GM18502 (cell line): ENCODE measurements around the gene F10.

ENCODE experiments used
- ATAC-seq: cut with Tn5 transposase; IDR thresholded peaks from one replicate; pipeline ENCODE4 v1.9.1; 2021; ENCODE audit warnings: mild to moderate bottlenecking; ENCODE audit not compliant: unreplicated experiment, poor library complexity

Gene F10

DNA sequence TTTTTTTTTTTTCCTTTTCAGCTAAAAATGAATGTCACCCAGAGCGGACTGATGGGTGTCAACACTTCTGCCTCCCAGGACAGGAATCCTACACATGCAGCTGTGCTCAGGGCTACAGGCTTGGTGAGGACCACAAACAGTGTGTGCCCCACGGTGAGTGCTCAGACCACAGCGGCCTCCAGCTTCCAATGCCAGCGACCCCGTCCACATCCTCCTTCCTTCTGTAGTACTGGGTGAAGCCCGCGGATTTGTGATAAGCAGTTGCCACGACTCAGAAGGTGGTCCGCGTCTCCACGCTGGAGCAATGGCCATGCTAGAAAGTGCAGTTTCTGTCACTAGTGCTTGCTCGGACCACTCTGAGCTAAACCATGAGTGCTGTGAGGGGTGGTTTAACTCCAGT is 41.9 kb downstream of the F10 start:
- no peak for ATAC-seq

DNA sequence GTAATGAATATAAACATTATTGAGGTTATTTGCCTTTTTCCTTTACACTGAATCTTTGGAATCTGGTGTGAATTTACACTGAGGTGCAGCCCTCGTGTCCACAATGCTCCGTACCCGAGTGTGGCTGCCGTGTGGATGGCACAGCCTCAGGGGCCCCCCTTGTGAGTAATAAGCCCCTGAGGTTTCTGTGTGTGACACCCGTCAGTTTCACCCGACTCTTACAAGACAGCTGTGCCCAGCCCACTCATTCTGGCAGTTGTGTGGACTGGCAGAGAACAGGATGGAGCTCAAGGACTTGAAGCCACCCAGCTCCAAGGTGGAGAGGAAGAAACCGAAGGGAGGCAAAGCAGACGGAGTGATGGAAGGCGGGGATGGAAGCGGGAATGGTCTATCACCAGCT is 43.7 kb downstream of the F10 start:
- no peak for ATAC-seq

DNA sequence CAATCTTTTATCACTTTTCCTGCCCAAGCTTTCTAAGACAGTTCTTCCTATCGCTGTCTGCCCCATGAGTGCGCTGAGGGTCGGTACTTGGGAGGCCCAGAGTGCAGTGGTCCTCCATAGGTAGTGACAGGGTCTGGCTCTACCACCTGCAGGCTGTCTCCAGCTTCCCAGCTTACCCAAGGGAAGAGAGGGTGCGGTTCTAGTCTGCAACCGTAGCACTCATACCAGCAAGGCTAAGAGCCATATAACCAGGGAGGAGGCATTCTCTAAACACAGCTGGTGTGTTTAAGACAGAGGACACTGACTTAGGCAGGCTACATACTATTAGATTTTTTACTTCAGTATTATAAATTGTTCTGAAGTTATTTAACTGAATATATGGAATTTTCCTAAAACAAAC is 44.1 kb downstream of the F10 start:
- no peak for ATAC-seq

DNA sequence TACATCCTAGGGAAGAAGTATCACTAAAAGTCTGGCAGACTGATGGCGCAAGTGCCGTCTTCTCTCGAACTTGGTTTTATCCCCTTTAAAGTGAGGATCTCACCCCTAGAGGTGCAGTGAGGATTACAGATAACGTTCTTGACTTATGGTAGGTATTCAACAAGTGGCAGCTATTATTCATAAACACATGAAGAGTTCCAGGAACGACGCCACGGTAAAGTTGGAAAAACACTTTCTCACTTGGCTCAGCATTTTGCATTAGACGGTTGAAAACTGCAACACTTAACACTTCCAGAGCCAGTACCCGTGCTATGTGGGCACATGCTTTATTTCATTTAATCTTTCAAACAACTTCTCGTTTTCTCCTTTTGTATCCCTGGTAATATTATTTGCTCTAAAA is 44.6 kb downstream of the F10 start:
- no peak for ATAC-seq

DNA sequence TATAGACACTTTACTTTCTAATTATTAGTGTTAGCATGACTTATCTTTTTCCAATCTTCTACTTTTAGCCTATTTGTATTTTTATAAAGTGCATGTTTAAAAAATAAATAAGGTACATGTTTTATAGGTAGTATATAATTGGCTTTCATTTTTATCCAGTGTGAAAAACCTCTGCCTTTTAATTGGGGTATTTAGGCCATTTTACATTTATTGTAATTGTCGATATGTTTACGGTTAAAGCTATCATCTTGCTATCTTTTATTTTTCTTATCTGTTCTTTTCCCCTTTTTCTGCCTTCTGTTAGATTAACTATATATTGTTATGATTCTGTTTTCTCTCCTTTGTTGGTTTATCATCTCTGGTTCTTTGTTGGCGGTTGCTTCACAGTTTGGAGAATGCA is 45.0 kb downstream of the F10 start:
- no peak for ATAC-seq

DNA sequence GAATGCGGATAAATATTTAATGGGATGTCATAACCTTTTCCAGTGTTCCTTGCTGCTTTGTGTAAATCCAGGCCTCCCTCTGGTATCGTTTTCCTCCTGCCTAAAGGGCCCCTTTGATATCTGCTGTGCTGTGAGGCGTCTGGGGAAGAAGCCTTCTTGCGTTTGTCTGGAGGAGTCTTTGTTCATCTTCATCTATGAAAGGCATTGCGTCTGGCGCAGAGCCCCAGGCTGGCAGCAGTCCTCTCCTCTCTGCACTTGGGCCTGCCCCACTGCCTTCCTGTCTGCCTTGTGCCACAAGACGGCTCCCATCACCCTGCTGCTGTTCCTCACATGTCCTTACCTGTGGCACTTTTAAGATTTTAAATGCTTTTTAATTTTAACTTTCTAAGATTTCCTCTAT is 45.6 kb downstream of the F10 start:
- no peak for ATAC-seq

DNA sequence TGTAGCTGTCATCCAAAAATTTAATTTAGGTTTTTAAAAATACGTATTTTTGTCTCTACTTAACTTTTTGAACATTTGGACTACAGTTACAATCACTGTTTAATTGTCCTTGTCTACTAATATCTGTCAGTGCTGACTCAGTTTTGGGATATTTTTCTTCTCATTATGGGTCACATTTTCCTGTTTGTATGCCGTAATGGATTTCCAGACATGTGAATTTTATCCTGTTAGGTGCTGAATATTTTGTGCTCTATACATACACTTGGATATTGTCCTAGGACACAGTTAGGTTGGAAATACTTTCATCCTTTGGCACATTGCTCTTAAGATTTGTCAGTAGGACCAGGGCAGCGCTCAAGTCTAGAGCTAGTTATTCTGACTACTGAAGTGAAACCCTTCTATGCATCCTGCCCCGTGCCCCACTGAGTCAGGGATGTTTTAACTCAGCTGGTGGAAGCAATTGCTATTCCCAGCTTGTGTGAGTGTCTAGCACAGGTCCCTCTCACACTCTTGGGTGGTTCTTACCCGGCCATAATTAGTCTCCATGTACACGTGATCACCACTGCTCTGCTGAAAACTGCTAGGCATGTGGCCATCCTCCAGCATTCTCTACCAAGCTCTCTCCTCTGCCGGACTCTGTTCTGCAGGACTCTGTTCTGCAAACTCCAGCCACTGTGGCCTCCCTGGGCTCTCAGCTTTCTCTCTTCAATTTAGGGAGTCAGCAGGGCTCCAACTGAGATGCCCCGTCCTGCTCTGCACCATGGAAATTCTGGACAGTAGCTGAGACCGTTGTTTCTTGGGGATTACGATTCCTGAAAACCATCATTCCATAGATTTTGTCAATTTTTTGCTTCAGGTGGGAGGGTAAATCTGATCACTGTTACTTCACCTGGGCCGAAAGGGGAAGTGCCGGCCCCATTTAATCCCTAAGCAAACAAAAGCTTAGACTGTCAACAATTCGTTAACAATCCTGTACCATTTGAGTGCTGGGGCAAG is 47.0 kb downstream of the F10 start:
- no peak for ATAC-seq

DNA sequence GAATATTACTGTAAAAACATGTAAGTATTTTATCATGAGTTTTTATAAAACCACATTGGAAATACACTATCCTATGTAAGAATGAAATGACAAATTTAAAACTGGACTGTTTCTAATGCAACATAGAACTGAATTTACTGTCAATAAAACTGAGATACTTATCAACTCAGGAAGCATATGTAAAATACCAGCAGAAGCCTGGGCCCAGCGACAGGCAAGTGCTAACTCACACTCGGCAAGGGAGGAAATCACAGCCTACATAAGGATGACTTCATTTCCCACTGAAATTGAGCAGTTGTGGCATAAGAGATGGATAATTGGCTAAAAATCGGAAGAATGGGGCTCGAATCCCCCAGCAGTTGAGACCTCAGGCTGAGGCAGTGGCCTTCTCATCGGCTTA is 47.9 kb downstream of the F10 start:
- no peak for ATAC-seq

DNA sequence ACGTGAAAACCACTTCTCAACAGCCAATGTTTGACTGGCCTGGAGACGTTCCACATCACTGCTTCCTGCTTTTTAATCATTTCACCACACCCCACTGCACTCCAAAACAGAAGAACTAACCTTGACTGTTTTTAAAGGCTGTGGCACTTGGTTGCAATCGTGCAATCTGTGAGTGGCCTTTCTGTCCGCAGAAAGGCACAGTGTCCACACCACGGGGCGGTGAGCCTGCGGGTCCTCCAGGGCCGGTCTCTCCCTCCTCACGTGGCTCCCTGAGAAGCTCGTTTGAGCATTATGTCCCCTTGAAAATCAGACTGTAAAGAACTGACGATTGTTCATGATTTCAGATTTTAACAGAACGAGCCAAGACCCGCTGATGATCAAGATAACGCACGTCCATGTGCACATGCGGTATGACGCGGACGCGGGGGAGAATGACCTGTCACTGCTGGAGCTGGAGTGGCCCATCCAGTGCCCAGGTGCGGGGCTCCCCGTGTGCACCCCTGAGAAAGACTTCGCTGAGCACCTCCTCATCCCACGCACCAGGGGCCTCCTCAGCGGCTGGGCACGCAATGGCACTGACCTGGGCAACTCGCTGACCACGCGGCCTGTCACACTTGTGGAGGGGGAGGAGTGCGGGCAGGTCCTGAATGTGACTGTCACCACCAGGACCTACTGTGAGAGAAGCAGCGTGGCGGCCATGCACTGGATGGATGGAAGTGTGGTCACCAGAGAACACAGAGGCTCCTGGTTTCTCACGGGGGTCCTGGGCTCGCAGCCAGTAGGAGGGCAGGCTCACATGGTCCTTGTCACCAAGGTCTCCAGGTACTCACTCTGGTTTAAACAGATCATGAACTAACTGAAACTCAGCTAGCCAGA is 48.9 kb downstream of the F10 start:
- ATAC-seq: no peak

DNA sequence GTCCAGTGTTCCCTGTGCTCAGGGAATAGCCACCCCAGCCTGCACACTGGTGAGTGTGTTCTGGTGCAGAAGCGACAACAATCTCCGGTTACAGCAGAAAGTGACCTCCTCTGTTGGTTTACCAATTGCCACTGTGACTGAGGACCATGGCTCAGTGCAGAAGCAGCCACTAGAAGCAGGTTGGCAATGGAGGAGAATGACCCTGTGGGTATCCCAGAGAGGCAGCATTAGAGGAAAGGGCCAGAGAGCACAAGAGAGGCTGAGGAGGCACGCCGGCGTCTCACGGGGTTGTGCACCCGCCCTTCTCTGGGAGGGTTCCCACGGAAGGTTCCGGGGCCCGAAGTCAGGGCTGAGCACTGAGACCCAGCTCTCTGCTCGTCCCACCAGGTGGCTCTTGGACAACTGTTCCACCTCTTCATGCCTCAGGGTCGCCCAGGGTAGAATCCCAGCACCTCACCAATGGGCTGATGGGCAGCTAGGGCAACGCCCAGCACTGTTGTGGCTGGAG is 49.9 kb downstream of the F10 start:
- ATAC-seq: no peak

DNA sequence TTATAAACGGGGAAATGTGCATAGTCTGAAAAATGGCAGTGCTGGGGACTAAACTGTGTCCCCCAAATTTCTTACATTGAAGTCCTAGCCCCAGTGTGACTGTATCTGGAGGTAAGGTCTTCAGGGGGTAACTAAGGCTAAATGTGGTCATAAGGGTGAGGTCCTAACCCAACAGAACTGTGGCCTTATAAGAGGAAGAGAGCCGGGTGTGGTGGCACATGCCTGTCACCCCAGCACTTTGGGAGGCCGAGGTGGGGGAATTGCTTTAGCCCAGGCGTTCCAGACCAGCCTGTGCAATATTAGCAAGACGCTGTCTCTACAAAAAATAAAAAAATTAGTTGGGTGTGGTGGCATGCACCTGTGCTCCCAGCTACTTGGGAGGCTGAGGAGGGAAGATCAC is 53.7 kb downstream of the F10 start:
- ATAC-seq: no peak

DNA sequence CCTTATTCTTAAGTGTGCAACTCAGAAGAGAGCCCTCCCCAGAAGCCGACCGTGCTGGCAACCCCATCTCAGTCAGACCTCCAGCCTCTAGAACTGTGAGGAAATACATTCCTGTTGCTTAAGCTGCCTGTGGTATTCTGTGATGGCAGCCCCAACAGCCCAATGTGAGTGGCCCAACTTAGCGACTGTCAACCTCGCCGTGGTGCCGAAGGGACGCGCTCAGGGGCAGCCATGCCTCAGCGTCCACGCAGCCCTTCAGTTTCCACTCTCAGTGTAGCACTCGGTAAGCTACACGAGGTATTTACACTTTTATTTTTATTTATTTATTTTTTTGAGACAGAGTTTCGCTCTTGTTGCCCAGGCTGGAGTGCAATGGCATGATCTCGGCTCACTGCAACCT is 54.2 kb downstream of the F10 start:
- ATAC-seq: no peak

DNA sequence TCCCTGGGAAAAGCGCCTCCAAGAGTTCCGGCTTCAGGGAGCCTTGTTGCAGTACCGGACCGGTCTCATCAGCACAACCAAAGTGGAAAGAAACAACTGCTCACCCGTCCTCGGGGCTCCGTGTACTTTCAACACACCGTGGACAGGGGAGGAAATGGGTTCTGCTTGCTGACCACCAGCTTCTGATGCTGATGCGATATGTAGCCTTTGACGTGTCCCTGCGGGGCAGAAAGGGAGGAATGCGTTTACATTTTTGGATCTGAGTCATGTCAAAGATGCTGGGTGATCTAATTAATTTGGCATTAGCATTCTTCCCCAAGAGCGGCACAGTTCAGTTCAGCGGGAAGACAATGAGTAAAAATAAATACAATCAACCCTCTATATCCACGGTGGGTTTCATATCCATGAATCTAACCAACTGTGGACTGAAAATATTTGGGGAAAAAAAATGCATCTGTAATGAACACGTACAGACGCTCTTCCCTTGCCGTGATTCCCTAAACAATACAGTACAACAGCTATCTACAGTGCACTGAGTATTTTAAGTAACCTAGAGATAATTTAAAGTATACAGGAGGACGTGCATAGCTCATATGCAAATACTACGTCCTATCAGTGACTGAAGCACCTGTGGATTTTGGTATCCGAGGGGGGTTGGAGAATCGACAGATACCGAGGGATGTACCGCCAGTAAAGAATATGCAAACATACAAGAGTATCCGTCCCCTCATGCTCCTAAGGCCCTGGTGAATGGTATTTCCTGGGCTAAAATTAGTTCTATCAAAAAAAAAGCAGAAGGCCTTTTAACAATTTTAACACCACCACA is 55.7 kb downstream of the F10 start:
- no peak for ATAC-seq

DNA sequence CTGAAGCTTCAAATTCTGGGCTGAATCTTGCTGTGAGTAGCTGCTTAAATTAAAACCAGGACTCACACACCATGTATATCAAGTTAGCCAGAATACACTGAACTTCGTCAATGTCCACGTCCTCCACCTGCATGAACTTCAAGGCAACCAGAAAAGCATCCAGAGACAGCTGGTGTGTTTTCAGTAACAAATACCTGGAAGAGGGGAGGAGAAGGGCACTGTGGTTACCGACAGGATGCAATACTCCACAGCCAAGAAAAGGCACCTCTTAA is 56.2 kb downstream of the F10 start:
- ATAC-seq: no peak

DNA sequence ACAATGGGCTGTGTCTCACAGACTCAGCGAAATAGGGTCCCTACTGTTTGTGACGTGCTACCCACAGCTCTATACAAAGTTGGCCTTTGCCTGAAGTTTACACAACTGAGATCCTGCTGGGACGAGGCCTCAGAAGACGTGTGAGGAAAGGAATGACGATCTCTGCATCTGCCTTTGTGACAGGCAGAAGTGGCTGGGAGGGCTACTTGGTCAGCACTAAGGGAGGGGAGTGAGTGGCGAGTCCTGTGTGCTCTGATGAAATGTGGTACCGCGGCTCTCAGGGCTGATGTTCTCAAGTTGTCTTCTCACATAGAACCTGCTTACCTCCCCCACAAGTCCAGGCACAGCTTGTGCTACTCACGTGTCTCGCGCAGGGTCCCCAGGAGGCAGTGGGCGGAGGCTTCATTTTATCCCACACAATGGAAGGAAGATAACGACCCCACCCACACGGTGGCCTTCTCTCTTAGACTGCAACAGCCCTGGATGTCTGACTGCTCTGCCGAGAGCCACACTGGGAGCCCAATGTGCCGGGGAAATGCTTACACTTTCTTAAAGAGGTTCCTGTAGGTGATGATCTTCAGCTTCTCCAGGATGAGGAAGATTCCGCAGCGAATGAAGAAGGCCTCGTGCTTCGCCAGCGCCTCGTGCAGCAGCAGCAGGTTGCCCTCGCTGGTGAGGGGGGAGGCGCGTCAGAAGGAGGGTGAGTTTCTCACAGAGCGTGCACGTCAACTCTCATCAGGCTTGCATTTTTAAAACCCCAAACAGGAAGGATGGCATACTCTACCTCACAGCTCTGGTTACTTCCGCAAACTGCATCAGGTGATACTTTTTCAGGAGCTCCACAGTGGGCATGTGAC is 57.0 kb downstream of the F10 start:
- ATAC-seq: no peak

DNA sequence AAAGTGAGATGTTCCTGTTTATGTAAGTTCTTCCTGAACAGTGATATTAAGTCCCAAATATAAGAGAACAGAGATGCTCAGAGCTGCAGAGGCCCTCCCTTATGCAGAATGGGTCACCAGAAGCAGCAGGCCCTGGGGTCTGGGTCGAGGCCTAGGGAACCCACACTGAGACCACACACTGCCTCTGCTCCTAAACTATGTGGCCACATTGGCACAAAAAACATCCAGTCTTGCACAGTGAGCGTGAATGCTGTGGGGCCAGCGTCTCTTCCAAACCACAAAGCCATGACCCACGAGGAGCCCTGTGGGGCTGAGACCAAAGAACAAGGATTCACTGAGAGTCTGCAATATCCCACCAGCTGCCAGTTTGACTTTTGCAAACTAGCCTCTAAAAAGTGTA is 59.4 kb downstream of the F10 start:
- ATAC-seq: no peak

DNA sequence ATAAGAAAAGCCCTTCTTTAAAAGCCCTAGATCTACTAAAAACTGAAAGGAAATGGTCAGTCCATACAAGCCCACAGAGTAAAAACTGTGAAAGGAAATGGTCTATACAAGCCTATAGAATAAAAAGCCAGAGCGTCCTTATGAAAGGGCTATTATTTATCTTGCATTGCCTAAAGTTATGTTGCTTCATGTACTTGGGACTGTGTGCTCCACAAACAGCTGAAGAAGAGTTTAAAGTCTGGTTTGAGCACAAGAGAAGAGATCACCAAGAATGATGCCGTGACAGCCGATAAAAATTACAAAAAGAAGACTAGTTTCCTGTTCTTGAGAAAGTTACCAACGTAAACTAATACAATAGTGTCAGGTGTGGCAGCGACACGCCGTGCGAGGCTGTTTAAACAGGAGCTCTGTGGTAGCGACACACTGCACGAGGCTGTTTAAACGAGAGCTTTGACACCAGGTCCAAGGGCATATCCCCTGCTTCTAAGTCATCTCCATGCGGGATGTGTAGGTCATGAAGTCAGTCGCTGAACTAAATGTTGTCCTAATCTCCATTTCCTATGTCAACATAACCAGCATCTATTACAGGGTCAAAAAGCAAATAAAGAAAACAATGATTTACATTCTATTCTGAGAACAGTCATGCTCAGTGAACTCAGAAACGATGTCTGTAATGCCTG is 61.0 kb downstream of the F10 start:
- ATAC-seq: no peak

DNA sequence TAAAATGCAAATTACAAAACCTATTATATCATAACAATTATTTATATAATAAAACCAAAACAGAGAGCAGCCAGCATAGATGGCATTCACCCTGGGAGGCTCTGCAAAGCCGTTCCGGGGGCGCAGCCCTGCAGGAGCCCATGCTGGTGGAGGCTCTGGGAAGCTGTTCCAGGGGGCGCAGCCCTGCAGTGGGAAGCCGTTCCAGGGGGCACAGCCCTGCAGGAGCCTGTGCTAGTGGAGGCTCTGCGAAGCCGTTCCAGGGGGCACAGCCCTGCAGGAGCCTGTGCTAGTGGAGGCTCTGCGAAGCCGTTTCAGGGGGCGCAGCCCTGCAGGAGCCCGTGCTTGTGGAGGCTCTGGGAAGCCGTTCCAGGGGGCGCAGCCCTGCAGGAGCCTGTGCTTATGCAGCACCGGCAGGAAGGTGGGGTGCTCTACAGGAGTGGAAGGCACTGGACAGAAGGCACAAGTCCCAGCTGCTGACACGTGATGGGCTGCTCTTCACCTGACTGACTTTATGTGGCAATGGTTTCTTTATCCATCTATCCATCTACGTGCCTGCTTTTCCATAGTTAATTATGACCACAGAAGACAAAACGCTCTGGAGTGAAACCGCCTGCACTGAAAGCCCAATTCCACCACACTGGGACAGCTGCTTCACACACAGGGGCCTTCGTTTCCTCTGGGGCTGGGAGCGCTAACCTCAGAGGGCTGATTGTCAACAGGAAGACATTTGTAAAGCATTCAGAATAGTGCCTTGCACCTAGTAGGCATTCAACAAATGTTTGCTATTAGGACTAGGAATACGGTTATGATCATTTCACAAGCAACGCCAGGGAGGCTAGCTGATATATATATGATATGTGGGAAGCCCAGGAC is 62.2 kb downstream of the F10 start:
- ATAC-seq: no peak
